ENCODE data around the gene ARHGAP19.
A peak's percentile ranks its signal among the peaks of the same experiment; 100 is the strongest.

Gene ARHGAP19

DNA sequence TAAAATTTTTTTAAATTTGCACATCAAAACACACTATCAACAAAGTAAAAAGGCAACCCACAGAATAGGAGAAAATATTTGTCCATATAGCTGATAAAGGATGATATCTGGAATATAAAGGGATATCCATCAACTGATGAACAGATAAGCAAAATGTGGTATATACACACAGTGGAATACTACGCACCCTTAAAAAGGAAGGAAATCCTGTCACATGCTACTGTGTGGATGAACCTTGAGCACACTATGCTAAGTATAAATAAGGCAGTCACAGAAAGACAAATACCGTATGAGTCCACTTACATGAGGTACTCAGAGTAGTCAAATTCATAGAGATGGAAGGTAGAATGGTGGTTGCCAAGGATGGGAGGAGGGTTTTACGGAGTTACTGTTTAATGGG lies 37.7 kb downstream of the ARHGAP19 start:
- no peak for DNase-seq (ENCODE audit: low read depth)
- TF ChIP-seq, protein P1, sequence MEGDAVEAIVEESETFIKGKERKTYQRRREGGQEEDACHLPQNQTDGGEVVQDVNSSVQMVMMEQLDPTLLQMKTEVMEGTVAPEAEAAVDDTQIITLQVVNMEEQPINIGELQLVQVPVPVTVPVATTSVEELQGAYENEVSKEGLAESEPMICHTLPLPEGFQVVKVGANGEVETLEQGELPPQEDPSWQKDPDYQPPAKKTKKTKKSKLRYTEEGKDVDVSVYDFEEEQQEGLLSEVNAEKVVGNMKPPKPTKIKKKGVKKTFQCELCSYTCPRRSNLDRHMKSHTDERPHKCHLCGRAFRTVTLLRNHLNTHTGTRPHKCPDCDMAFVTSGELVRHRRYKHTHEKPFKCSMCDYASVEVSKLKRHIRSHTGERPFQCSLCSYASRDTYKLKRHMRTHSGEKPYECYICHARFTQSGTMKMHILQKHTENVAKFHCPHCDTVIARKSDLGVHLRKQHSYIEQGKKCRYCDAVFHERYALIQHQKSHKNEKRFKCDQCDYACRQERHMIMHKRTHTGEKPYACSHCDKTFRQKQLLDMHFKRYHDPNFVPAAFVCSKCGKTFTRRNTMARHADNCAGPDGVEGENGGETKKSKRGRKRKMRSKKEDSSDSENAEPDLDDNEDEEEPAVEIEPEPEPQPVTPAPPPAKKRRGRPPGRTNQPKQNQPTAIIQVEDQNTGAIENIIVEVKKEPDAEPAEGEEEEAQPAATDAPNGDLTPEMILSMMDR (IDR thresholded peaks at IDR 0.05; ENCODE audit: control insufficient read depth, insufficient read depth, low read depth, low read length, missing control alignments): no peak
- H3K4me3 ChIP-seq (ENCODE audit: control insufficient read depth, low read depth, low read length): no peak overlapping the region

- H3K4me3 ChIP-seq (ENCODE audit: control insufficient read depth, low read depth, low read length): no peak overlapping the region
- TF ChIP-seq, protein P1 (IDR thresholded peaks at IDR 0.05; ENCODE audit: control insufficient read depth, insufficient read depth, low read depth, low read length, missing control alignments): no peak
- no peak for DNase-seq (ENCODE audit: low read depth)
Observed at GRCh38 chr10:97250952-97251351, 41.5 kb downstream of the ARHGAP19 start.

GRCh38 chr10:97243836-97244235 lies 48.6 kb downstream of the ARHGAP19 start:
- no peak overlapping the region for H3K4me3 ChIP-seq (ENCODE audit: control insufficient read depth, low read depth, low read length)
- TF ChIP-seq, protein P1 (IDR thresholded peaks at IDR 0.05; ENCODE audit: control insufficient read depth, insufficient read depth, low read depth, low read length, missing control alignments): no peak
- DNase-seq (ENCODE audit: low read depth): no peak

DNA sequence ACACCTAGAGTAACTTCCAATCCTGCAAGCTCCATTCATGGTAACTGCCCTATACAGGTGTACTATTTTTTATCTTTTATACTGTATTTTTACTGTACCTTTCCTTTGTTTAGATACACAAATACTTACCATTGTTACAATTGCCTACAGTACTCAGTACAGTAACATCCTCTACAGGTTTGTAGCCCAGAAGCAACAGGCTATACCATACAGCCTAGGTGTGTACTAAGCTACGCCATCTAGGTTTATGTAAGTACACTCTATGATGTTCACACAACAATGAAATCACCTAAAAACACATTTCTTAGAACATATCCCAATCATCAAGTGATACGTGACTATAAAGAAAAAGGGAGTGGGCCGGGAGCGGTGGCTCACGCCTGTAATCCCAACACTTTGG lies 53.6 kb downstream of the ARHGAP19 start:
- no peak for DNase-seq (ENCODE audit: low read depth)
- TF ChIP-seq, protein P1 (IDR thresholded peaks at IDR 0.05; ENCODE audit: control insufficient read depth, insufficient read depth, low read depth, low read length, missing control alignments): no peak
- H3K4me3 ChIP-seq (ENCODE audit: control insufficient read depth, low read depth, low read length): no peak overlapping the region

DNA sequence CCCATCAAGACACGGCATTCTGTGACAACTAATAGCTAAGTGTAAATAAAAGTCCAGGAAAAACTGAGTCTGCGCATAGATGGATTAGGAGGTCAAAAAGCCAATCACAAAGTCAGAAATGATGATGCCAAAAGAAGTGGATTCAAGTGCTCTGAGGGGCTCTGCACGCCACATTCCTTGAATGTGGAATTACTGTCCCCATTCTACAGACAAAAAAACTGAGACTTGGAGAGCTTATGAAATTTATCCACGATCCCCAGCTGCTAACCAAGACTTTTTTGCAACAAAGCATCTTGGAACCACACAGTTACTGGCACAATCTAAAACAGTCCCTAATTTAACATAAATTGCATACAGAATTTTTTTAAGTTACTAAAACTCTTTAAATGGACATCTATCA lies 57.1 kb downstream of the ARHGAP19 start:
- TF ChIP-seq, protein P1 (IDR thresholded peaks at IDR 0.05; ENCODE audit: control insufficient read depth, insufficient read depth, low read depth, low read length, missing control alignments): no peak
- DNase-seq (ENCODE audit: low read depth): no peak
- H3K4me3 ChIP-seq (ENCODE audit: control insufficient read depth, low read depth, low read length): no peak overlapping the region

GRCh38 chr10:97234400-97234799 lies 58.0 kb downstream of the ARHGAP19 start:
- H3K4me3 ChIP-seq (ENCODE audit: control insufficient read depth, low read depth, low read length): no peak overlapping the region
- DNase-seq (ENCODE audit: low read depth): no peak
- TF ChIP-seq, protein P1 (IDR thresholded peaks at IDR 0.05; ENCODE audit: control insufficient read depth, insufficient read depth, low read depth, low read length, missing control alignments): peak; percentile 54

DNA sequence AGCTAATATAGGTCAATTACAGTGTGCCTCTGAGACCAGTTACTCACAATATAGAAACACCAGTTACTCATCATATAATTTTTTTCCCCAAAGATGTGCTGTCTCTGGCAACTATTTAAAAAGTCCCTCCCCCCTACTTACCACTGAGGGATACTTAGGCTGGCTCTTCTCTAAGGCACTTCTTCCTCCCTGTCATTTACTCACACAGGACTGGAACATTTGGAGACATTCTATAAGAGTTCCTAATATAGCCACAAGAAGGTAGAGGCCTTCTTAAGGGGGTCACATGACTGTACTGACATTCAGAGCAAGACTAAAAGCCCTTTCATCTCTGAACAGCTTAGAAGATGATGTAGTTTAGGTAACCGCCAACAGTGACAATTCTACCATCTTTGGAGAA lies 62.3 kb downstream of the ARHGAP19 start:
- TF ChIP-seq, protein P1 (IDR thresholded peaks at IDR 0.05; ENCODE audit: control insufficient read depth, insufficient read depth, low read depth, low read length, missing control alignments): no peak
- no peak for DNase-seq (ENCODE audit: low read depth)
- H3K4me3 ChIP-seq (ENCODE audit: control insufficient read depth, low read depth, low read length): no peak overlapping the region
